ENCODE measurements around the gene CFHR4.

DNA sequence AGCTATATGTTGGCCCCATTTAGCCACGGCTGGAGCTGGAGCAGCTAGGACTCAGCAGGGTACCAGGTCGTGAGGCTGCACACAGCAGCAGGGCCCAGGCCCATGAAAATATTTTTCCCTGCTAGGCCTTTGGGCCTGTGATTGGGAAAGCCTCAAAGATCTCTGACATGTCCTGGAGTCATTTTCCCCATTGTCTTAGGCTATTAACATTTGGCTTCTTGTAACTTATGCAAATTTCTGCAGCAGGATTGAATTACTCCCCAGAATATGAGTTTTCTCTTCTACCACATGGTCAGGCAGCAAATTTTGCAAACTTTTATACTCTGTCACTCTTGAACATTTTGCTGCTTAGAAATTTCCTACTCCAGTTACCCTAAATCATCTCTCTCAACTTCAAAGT, 66.9 kb downstream of the CFHR4 start:
- no peak for TF ChIP-seq CEBPB (IDR thresholded peaks at IDR 0.05; ENCODE audit: low read depth, low read length)
- no peak for TF ChIP-seq CTCF (conservative IDR thresholded peaks at IDR 0.05; ENCODE audit: low read depth, low read length)
- TF ChIP-seq, protein P1, sequence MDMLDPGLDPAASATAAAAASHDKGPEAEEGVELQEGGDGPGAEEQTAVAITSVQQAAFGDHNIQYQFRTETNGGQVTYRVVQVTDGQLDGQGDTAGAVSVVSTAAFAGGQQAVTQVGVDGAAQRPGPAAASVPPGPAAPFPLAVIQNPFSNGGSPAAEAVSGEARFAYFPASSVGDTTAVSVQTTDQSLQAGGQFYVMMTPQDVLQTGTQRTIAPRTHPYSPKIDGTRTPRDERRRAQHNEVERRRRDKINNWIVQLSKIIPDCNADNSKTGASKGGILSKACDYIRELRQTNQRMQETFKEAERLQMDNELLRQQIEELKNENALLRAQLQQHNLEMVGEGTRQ (IDR thresholded peaks at IDR 0.05; ENCODE audit: low read depth, low read length), result no peak
- TF ChIP-seq RAD21 (IDR thresholded peaks at IDR 0.05; ENCODE audit: low read length), result no peak
- TF ChIP-seq RCOR1 (IDR thresholded peaks at IDR 0.05; ENCODE audit: insufficient replicate concordance, low read length), result no peak
- no peak for TF ChIP-seq CHD1 (IDR thresholded peaks at IDR 0.05; ENCODE audit: low read depth, low read length)
- no peak for TF ChIP-seq POLR2A (IDR thresholded peaks at IDR 0.05; ENCODE audit: low read depth, low read length)
